Measurements from ENCODE around the gene CLIC2.
A peak's percentile ranks its signal among the peaks of the same experiment; 100 is the strongest.
"Not testable (repeated sequence)": the region's sequence is repeated elsewhere in the genome, so short reads cannot be mapped to it uniquely, and the experiment has no call there.

The CLIC2 gene

GRCh38 chrX:155329293-155329692 is 5.1 kb downstream of the CLIC2 start:
- Histone ChIP-seq H3K27me3 (replicated peaks; ENCODE audit: control insufficient read depth, insufficient read depth, low read length) (no peaks in the 10 kb centered on the region), H3K36me3 (ENCODE audit: control insufficient read depth, insufficient read depth, low read length, severe bottlenecking) (no peaks in the 10 kb centered on the region), H3K9me3 (ENCODE audit: control insufficient read depth, low read length) (no peaks in the 10 kb centered on the region), H3K9ac (ENCODE audit: low read length) (no peak overlapping the region), H3K4me1 (ENCODE audit: control insufficient read depth, insufficient read depth, low read length) (peaks cover 2% of the 10 kb centered on the region), H3K4me3 (ENCODE audit: low read length) (no peak overlapping the region)
- DNase-seq (ENCODE audit: low read depth): no peak

GRCh38 chrX:155326610-155327009 is 7.8 kb downstream of the CLIC2 start:
- Histone ChIP-seq H3K4me1 (ENCODE audit: control insufficient read depth, insufficient read depth, low read length) (no peaks in the 10 kb centered on the region), H3K9me3 (ENCODE audit: control insufficient read depth, low read length) (no peaks in the 10 kb centered on the region), H3K4me3 (ENCODE audit: low read length) (no peak overlapping the region), H3K27me3 (replicated peaks; ENCODE audit: control insufficient read depth, insufficient read depth, low read length) (no peaks in the 10 kb centered on the region), H3K36me3 (ENCODE audit: control insufficient read depth, insufficient read depth, low read length, severe bottlenecking) (no peaks in the 10 kb centered on the region), H3K9ac (ENCODE audit: low read length) (no peak overlapping the region)
- no peak for DNase-seq (ENCODE audit: low read depth)

GRCh38 chrX:155314260-155314659 is 20.2 kb downstream of the CLIC2 start:
- no peaks in the 10 kb centered on the region for H3K27me3 ChIP-seq (replicated peaks; ENCODE audit: control insufficient read depth, insufficient read depth, low read length)
- DNase-seq (ENCODE audit: low read depth): no peak
- H3K9me3 ChIP-seq (ENCODE audit: control insufficient read depth, low read length): peaks cover 3% of the 10 kb centered on the region
- H3K9ac ChIP-seq (ENCODE audit: low read length): no peak overlapping the region
- H3K36me3 ChIP-seq (ENCODE audit: control insufficient read depth, insufficient read depth, low read length, severe bottlenecking): no peaks in the 10 kb centered on the region
- H3K4me3 ChIP-seq (ENCODE audit: low read length): no peak overlapping the region
- no peaks in the 10 kb centered on the region for H3K4me1 ChIP-seq (ENCODE audit: control insufficient read depth, insufficient read depth, low read length)

- Histone ChIP-seq H3K4me1 (ENCODE audit: control insufficient read depth, insufficient read depth, low read length) (no peaks in the 10 kb centered on the region), H3K9me3 (ENCODE audit: control insufficient read depth, low read length) (peaks cover 3% of the 10 kb centered on the region), H3K9ac (ENCODE audit: low read length) (no peak overlapping the region), H3K4me3 (ENCODE audit: low read length) (no peak overlapping the region), H3K36me3 (ENCODE audit: control insufficient read depth, insufficient read depth, low read length, severe bottlenecking) (no peaks in the 10 kb centered on the region), H3K27me3 (replicated peaks; ENCODE audit: control insufficient read depth, insufficient read depth, low read length) (no peaks in the 10 kb centered on the region)
- no peak for DNase-seq (ENCODE audit: low read depth)
Measured at GRCh38 chrX:155313766-155314165, 20.6 kb downstream of the CLIC2 start.

DNA sequence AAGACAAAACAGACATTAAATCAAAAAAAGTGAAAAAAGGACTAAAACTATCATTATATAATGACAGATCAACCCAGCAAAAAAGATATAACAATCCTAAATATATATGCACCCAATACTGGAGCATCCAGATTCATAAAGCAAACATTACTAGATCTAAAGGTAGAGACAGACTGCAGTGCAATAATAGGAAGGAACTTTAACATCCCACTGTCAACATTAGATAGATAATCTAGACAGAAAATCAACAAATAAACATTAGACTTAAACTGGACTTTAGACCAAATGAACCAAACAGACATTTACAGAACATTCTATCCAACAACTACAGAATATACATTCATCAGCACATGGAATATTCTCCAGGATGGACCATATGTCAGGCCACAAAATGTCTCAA is 40.6 kb downstream of the CLIC2 start:
- no peak overlapping the region for H3K4me3 ChIP-seq (ENCODE audit: low read length)
- no peak for DNase-seq (ENCODE audit: low read depth)
- no peaks in the 10 kb centered on the region for H3K9me3 ChIP-seq (ENCODE audit: control insufficient read depth, low read length)

GRCh38 chrX:155279873-155280272 is 54.5 kb downstream of the CLIC2 start:
- Histone ChIP-seq H3K4me3 (ENCODE audit: low read length) (no peak overlapping the region), H3K9me3 (ENCODE audit: control insufficient read depth, low read length) (peaks cover 9% of the 10 kb centered on the region), H3K9ac (ENCODE audit: low read length) (no peak overlapping the region), H3K4me1 (ENCODE audit: control insufficient read depth, insufficient read depth, low read length) (no peaks in the 10 kb centered on the region), H3K27me3 (replicated peaks; ENCODE audit: control insufficient read depth, insufficient read depth, low read length) (no peaks in the 10 kb centered on the region), H3K36me3 (ENCODE audit: control insufficient read depth, insufficient read depth, low read length, severe bottlenecking) (peaks cover 7% of the 10 kb centered on the region)
- DNase-seq (ENCODE audit: low read depth): no peak

More for the DNA sequence above, 40.6 kb downstream of the CLIC2 start:
- H3K9ac ChIP-seq (ENCODE audit: low read length): no peak overlapping the region
- H3K27me3 ChIP-seq (replicated peaks; ENCODE audit: control insufficient read depth, insufficient read depth, low read length): no peaks in the 10 kb centered on the region
- H3K36me3 ChIP-seq (ENCODE audit: control insufficient read depth, insufficient read depth, low read length, severe bottlenecking): no peaks in the 10 kb centered on the region
- H3K4me1 ChIP-seq (ENCODE audit: control insufficient read depth, insufficient read depth, low read length): no peaks in the 10 kb centered on the region

DNA sequence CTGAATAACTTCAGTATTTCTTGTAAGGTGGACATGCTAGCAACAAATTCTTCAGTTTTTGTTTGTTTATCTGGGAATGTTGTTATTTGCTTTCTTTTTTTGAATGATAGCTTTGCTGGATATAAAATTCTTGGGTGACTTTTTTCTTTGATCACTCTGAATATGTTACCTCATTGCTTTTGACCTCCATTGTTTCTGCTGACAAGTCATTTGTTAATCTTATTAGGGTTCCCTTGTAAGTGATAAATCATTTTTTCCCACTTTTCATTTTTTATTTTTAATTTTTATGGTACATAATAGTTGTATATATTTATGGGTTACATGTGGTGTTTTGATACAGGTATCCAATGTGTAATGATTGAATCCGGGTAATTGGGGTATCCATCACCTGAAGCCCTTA is 63.4 kb downstream of the CLIC2 start:
- Histone ChIP-seq H3K27me3 (replicated peaks; ENCODE audit: control insufficient read depth, insufficient read depth, low read length) (no peaks in the 10 kb centered on the region), H3K4me1 (ENCODE audit: control insufficient read depth, insufficient read depth, low read length) (no peaks in the 10 kb centered on the region), H3K9me3 (ENCODE audit: control insufficient read depth, low read length) (peaks cover 18% of the 10 kb centered on the region), H3K4me3 (ENCODE audit: low read length) (no peak overlapping the region), H3K9ac (ENCODE audit: low read length) (no peak overlapping the region), H3K36me3 (ENCODE audit: control insufficient read depth, insufficient read depth, low read length, severe bottlenecking) (no peaks in the 10 kb centered on the region)
- no peak for DNase-seq (ENCODE audit: low read depth)

- not testable (repeated sequence) for H3K4me3 ChIP-seq (ENCODE audit: low read length); H3K36me3 ChIP-seq (ENCODE audit: control insufficient read depth, insufficient read depth, low read length, severe bottlenecking); H3K9ac ChIP-seq (ENCODE audit: low read length); DNase-seq (ENCODE audit: low read depth); H3K27me3 ChIP-seq (replicated peaks; ENCODE audit: control insufficient read depth, insufficient read depth, low read length); H3K4me1 ChIP-seq (ENCODE audit: control insufficient read depth, insufficient read depth, low read length)
- peaks cover 18% of the 10 kb centered on the region for H3K9me3 ChIP-seq (ENCODE audit: control insufficient read depth, low read length)
Measured at GRCh38 chrX:155267995-155268394, 66.4 kb downstream of the CLIC2 start.

GRCh38 chrX:155266439-155266838 is 68.0 kb downstream of the CLIC2 start:
- Histone ChIP-seq H3K4me3 (ENCODE audit: low read length) (no peak overlapping the region), H3K4me1 (ENCODE audit: control insufficient read depth, insufficient read depth, low read length) (no peaks in the 10 kb centered on the region), H3K36me3 (ENCODE audit: control insufficient read depth, insufficient read depth, low read length, severe bottlenecking) (no peaks in the 10 kb centered on the region), H3K9me3 (ENCODE audit: control insufficient read depth, low read length) (peaks cover 9% of the 10 kb centered on the region), H3K27me3 (replicated peaks; ENCODE audit: control insufficient read depth, insufficient read depth, low read length) (no peaks in the 10 kb centered on the region), H3K9ac (ENCODE audit: low read length) (no peak overlapping the region)
- no peak for DNase-seq (ENCODE audit: low read depth)

DNA sequence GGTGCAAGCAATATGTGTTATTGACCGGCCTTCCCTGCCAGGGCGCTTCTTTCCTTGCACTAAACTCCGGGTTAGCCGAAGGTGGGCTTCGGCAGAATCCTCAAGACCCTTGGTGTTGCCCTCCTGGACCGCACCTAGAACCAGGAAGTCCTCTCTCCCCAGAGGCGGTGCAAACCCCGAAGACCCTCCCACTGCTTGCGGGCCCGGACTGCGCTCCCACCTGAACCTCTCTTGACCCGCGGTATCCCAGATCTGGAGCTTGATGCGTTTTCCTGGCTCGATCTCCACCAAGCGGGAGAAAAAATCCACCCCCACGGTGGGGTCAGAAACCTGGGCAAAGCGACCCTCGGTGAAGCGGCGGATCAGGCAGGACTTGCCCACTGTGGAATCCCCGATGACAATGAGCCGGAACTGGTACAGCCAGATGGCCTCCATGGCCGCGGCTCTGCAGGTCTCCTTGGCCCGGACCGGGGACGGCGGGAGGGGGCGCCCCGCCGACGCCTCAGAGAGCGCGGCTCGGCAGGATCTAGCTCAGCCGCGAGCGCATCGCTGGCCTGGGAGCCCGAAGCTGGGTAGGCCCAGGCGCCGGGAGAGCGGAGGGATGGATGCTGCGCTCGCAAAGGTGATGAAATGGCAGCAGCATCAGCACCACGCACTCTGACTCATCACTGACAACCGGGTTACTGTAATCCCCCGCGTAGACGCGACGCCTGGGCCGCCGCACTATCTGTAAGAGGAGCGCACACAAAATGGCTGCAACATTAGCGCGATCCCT is 70.4 kb downstream of the CLIC2 start, which contains the start of gene RAB39B:
TSS of gene RAB39B (minus strand) at position 638 of the 775 bp plus-strand sequence. CDS start at position 435, 203 bp downstream.
- H3K9ac ChIP-seq (ENCODE audit: low read length): no peak within 1 kb of the TSS
- no peaks in the 10 kb centered on the region for H3K9me3 ChIP-seq (ENCODE audit: control insufficient read depth, low read length)
- no peaks in the 10 kb centered on the region for H3K27me3 ChIP-seq (replicated peaks; ENCODE audit: control insufficient read depth, insufficient read depth, low read length)
- peak; percentile 63 for DNase-seq (ENCODE audit: low read depth)
- no peaks in the 10 kb centered on the region for H3K4me1 ChIP-seq (ENCODE audit: control insufficient read depth, insufficient read depth, low read length)
- no peaks in the 10 kb centered on the region for H3K36me3 ChIP-seq (ENCODE audit: control insufficient read depth, insufficient read depth, low read length, severe bottlenecking)
- no peak within 1 kb of the TSS for H3K4me3 ChIP-seq (ENCODE audit: low read length)

DNA sequence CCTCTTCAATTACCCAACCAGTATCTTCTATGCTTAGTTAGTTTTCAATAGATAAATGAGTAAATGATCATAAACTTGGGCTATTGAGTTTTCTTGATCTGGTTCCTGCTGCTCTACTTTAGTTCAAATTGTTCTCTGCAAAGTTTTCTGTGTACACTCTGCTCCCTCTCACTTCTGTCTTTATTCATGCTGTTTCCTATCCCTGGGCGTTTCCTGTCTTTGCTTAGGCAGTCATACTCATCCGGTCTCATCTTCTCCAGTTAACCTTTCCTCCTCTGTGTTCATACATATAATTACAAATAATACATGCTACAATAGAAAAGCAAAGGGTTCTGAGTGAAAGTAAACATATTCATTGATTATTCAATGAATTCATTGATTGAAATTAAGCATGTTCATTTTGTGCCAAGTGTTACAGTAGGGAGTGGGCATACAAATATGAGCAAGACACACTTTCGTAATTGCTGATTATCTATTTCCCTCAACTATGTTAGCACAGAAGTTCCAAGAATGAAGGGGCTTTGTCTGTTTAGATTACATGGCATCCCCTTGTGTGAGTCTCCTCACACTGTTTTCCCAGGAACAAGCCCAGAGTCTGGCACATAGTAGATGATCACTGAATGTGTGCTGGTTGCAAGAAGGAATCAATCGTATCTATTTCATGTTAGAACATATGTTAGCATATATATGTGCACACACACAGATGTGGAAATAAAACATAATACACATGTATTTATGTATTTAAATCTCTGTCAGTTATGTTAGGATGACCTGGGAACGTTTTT is 71.3 kb downstream of the CLIC2 start:
- Histone ChIP-seq H3K9me3 (ENCODE audit: control insufficient read depth, low read length) (no peaks in the 10 kb centered on the region), H3K27me3 (replicated peaks; ENCODE audit: control insufficient read depth, insufficient read depth, low read length) (no peaks in the 10 kb centered on the region), H3K4me1 (ENCODE audit: control insufficient read depth, insufficient read depth, low read length) (no peaks in the 10 kb centered on the region), H3K4me3 (ENCODE audit: low read length) (no peak overlapping the region), H3K9ac (ENCODE audit: low read length) (no peak overlapping the region), H3K36me3 (ENCODE audit: control insufficient read depth, insufficient read depth, low read length, severe bottlenecking) (no peaks in the 10 kb centered on the region)
- peak; percentile 1 for DNase-seq (ENCODE audit: low read depth)
